IMR-90 (cell line): Measurements from ENCODE around the gene ZBTB40. TPM values are rescaled to one million over a fixed set of nuclear protein-coding genes. Genes with fewer than 3 reads are reported as not detected.

Experiments
- ATAC-seq: fragments of 200-7000 bp; cut with Tn5 transposase; 2 replicates; pipeline ENCODE4 v1.9.1; 2020; ENCODE audit warnings: low read depth, mild to moderate bottlenecking, moderate library complexity
- BruUV-seq: library from RNA; stranded (reverse); fragments of 400-500 nt; replicated peaks from 2 replicates; lab custom pipeline; 2021; lab: Mats Ljungman, UMichigan
- CTCF ChIA-PET: fragments of 300-600 bp; formaldehyde crosslinking; extraction: SDS; loops from one replicate; lab custom pipeline; 2021; ENCODE audit warnings: antibody characterized with exemption; lab: Yijun Ruan, JAX
- POLR2A ChIA-PET: fragments of 300-600 bp; sonication (Branson Sonifier 250); formaldehyde crosslinking; loops from one replicate; lab custom pipeline; 2022; ENCODE audit warnings: antibody characterized with exemption; ENCODE audit not compliant: unreplicated experiment; lab: Charles Lee
- DNase-seq: peaks from one replicate; pipeline ENCODE4 v3.0.0; 2013
- H2AFZ ChIP-seq: replicated peaks from 2 replicates; pipeline ENCODE3; 2013; ENCODE audit warnings: low read length, mild to moderate bottlenecking; ENCODE audit not compliant: poor library complexity
- H2AK5ac ChIP-seq: 2 replicates; pipeline ENCODE4 v1.6.1; 2013; ENCODE audit warnings: low read depth, low read length, inconsistent platforms
- H2AK9ac ChIP-seq: replicated peaks from 2 replicates; pipeline ENCODE3; 2013; ENCODE audit warnings: mild to moderate bottlenecking, low read depth, low read length, moderate library complexity; ENCODE audit not compliant: poor library complexity
- H2BK120ac ChIP-seq: 2 replicates; pipeline ENCODE4 v1.6.1; 2013; ENCODE audit warnings: low read depth, low read length, inconsistent platforms
- H2BK15ac ChIP-seq: 3 replicates; pipeline ENCODE4 v1.6.1; 2013; ENCODE audit warnings: low read depth, low read length, inconsistent platforms
- H2BK20ac ChIP-seq: 2 replicates; pipeline ENCODE4 v1.6.1; 2013; ENCODE audit warnings: low read depth, mild to moderate bottlenecking, inconsistent platforms, low read length, moderate library complexity
- H2BK5ac ChIP-seq: 2 replicates; pipeline ENCODE4 v1.6.1; 2013; ENCODE audit warnings: mild to moderate bottlenecking, low read depth, low read length, inconsistent platforms; ENCODE audit not compliant: poor library complexity, severe bottlenecking
- H3K14ac ChIP-seq: replicated peaks from 2 replicates; pipeline ENCODE4 v1.6.1; 2013; ENCODE audit warnings: low read depth, low read length, inconsistent platforms
- H3K18ac ChIP-seq: 2 replicates; pipeline ENCODE4 v1.6.1; 2013; ENCODE audit warnings: low read depth, low read length, control low read depth
- H3K23ac ChIP-seq: 2 replicates; pipeline ENCODE4 v1.6.1; 2013; ENCODE audit warnings: low read depth, low read length, inconsistent platforms
- H3K27ac ChIP-seq: 2 replicates; pipeline ENCODE4 v1.5.1; 2013; ENCODE audit warnings: mild to moderate bottlenecking, control low read depth, low read length; ENCODE audit not compliant: insufficient read depth
- H3K27me3 ChIP-seq: 2 replicates; pipeline ENCODE4 v1.6.1; 2013; ENCODE audit warnings: low read length; ENCODE audit not compliant: control insufficient read depth, insufficient read depth
- H3K36me3 ChIP-seq: 2 replicates; pipeline ENCODE4 v1.6.1; 2013; ENCODE audit warnings: low read length, mixed read lengths; ENCODE audit not compliant: control insufficient read depth, insufficient read depth
- H3K4ac ChIP-seq: 2 replicates; pipeline ENCODE4 v1.6.1; 2013; ENCODE audit warnings: low read depth, low read length, inconsistent platforms
- H3K4me1 ChIP-seq: 2 replicates; pipeline ENCODE4 v1.6.1; 2013; ENCODE audit warnings: low read length, mixed read lengths; ENCODE audit not compliant: control insufficient read depth, insufficient read depth
- H3K4me2 ChIP-seq: 2 replicates; pipeline ENCODE4 v1.6.1; 2013; ENCODE audit warnings: low read depth, mild to moderate bottlenecking, control low read depth, low read length, moderate library complexity
- H3K4me3 ChIP-seq: 2 replicates; pipeline ENCODE4 v1.5.1; 2013; ENCODE audit warnings: low read depth, mild to moderate bottlenecking, control low read depth, low read length, moderate library complexity; ENCODE audit not compliant: insufficient read depth
- H3K56ac ChIP-seq: 2 replicates; pipeline ENCODE4 v1.6.1; 2013; ENCODE audit warnings: low read length, inconsistent platforms; ENCODE audit not compliant: insufficient read depth; ENCODE audit errors: extremely low read depth
- H3K79me1 ChIP-seq, 2 experiments: 2 replicates each; pipeline ENCODE4 v1.6.1; 2013; ENCODE audit warnings: low read length in 2 of 2, inconsistent platforms in 1 of 2, low read depth in 1 of 2
- H3K9ac ChIP-seq: 2 replicates; pipeline ENCODE4 v1.6.1; 2013; ENCODE audit warnings: low read depth, low read length, control low read depth
- H3K9me1 ChIP-seq: 2 replicates; pipeline ENCODE4 v1.6.1; 2013; ENCODE audit warnings: low read length, inconsistent platforms; ENCODE audit not compliant: insufficient read depth
- H3K9me3 ChIP-seq: 2 replicates; pipeline ENCODE4 v1.6.1; 2013; ENCODE audit warnings: low read length; ENCODE audit not compliant: control insufficient read depth, insufficient read depth
- H4K20me1 ChIP-seq: 2 replicates; pipeline ENCODE4 v1.6.1; 2013; ENCODE audit warnings: low read length, inconsistent platforms; ENCODE audit not compliant: insufficient read depth
- H4K5ac ChIP-seq: 2 replicates; pipeline ENCODE4 v1.6.1; 2013; ENCODE audit warnings: mild to moderate bottlenecking, low read depth, low read length, control low read depth
- H4K8ac ChIP-seq, 2 experiments: 2 replicates each; pipeline ENCODE4 v1.6.1; 2013; ENCODE audit warnings: low read depth in 2 of 2, low read length in 2 of 2, control low read depth in 1 of 2, inconsistent platforms in 1 of 2
- H4K91ac ChIP-seq: 2 replicates; pipeline ENCODE4 v1.6.1; 2013; ENCODE audit warnings: low read depth, low read length, inconsistent platforms; ENCODE audit not compliant: insufficient read depth
- BHLHE40 ChIP-seq: fragments of 150-350 bp; IDR thresholded peaks from 2 replicates; pipeline ENCODE4 v1.6.1; 2016; ENCODE audit warnings: mild to moderate bottlenecking, low read depth, low read length
- CEBPB ChIP-seq: IDR thresholded peaks from 2 replicates; pipeline ENCODE4 v1.6.1; 2012; ENCODE audit warnings: low read depth, low read length, improper control_type of control experiment
- NFE2L2 ChIP-seq: fragments of 150-350 bp; IDR thresholded peaks from 2 replicates; pipeline ENCODE4 v1.6.1; 2016; ENCODE audit warnings: low read depth, mild to moderate bottlenecking, low read length
- RCOR1 ChIP-seq: IDR thresholded peaks from 2 replicates; pipeline ENCODE4 v1.6.1; 2012; ENCODE audit warnings: mild to moderate bottlenecking, low read length, improper control_type of control experiment; ENCODE audit not compliant: insufficient replicate concordance
- WGBS, 2 experiments: methylation state at CpG; one replicate each; pipeline versions ENCODE4 v1.1.5 to v1.1.7; 2013; ENCODE audit warnings: missing lambda C conversion rate in 2 of 2; ENCODE audit not compliant: insufficient read length in 1 of 2; ENCODE audit errors: extremely low coverage in 2 of 2; 5-methylcytosine and 5-hydroxymethylcytosine counted together
- dilution Hi-C: fragments of 300-500 bp; cut with HindIII; formaldehyde crosslinking; loops from one replicate; pipeline ENCODE4 v1.14.3; 2018; ENCODE audit warnings: low sequenced_read_pairs; ENCODE audit not compliant: unreplicated experiment
- in situ Hi-C: fragments of 300-500 bp; cut with MboI; formaldehyde crosslinking; loops from 3 replicates; pipeline ENCODE4 v1.14.3; 2019; ENCODE audit warnings: low sequenced_read_pairs, inconsistent platforms, mixed read lengths
- intact Hi-C: fragments of 100-400 bp; cut with micrococcal nuclease; formaldehyde crosslinking; loops from 2 replicates; pipeline ENCODE4 v1.10.0; 2022
- polyA plus RNA-seq, 3 experiments: library from polyadenylated mRNA; depleted of rRNA; stranded (reverse); fragments of >200 nt; gene quantifications; 2 replicates each; pipeline ENCODE4 v1.2.3, GENCODE V29; 2012; ENCODE audit warnings: low replicate concordance in 1 of 3
- total RNA-seq: library from RNA; depleted of rRNA; stranded (reverse); fragments of >200 nt; gene quantifications from 2 replicates; pipeline ENCODE4 v1.2.3, GENCODE V29; 2012

ZBTB40 gene
- total and polyA plus RNA-seq, 2 of the 4 experiments (the other 2 are of a cell fraction) = 6.0 to 9.7 TPM

GRCh38 chr1:22550021-22550420 lies 98.4 kb downstream of the ZBTB40 start:
- H2BK5ac ChIP-seq = no peak overlapping the region
- 56% methylated on average over 8 of the region's 11 CpGs; no CpG with 5 or more reads in 1 of the 2 experiments for WGBS, 2 experiments

More at GRCh38 chr1:22550021-22550420, 98.4 kb downstream of the ZBTB40 start:
- no peak overlapping the region for H4K91ac ChIP-seq
- H2BK120ac ChIP-seq = no peak overlapping the region
- H3K27ac ChIP-seq = no peak overlapping the region
- in situ Hi-C loops (no loop called here), dilution Hi-C loops (no loop called here), intact Hi-C loops (no loop called here)
- no peak overlapping the region for H4K8ac ChIP-seq
- H3K56ac ChIP-seq = no peak overlapping the region
- H3K4ac ChIP-seq = no peak overlapping the region
- CTCF ChIA-PET = no interaction called here
- no peak overlapping the region for H3K18ac ChIP-seq
- H3K27me3 ChIP-seq = peaks cover 94% of the 10 kb centered on the region
- no peak overlapping the region for H2AK9ac ChIP-seq
- no peak overlapping the region for H3K14ac ChIP-seq
- no peaks in the 10 kb centered on the region for H3K4me1 ChIP-seq
- no peak overlapping the region for H2BK15ac ChIP-seq
- POLR2A ChIA-PET = no interaction called here
- BruUV-seq = no TSS peak
- H3K4me2 ChIP-seq = no peak overlapping the region
- H4K5ac ChIP-seq = no peak overlapping the region
- no peaks in the 10 kb centered on the region for H3K36me3 ChIP-seq
- no peak overlapping the region for H2AFZ ChIP-seq
- H3K79me1 ChIP-seq = no peaks in the 10 kb centered on the region
- ATAC-seq = no peak
- no peak for DNase-seq
- H2BK20ac ChIP-seq = no peak overlapping the region
- no peak overlapping the region for H3K23ac ChIP-seq
- H3K9ac ChIP-seq = no peak overlapping the region
- H4K20me1 ChIP-seq = no peaks in the 10 kb centered on the region
- no peak for TF ChIP-seq BHLHE40
- TF ChIP-seq RCOR1 = no peak
- TF ChIP-seq NFE2L2 = no peak
- TF ChIP-seq CEBPB = no peak
- no peak overlapping the region for H2AK5ac ChIP-seq
- H3K9me3 ChIP-seq = no peaks in the 10 kb centered on the region
- H3K9me1 ChIP-seq = no peaks in the 10 kb centered on the region
- H3K4me3 ChIP-seq = no peak overlapping the region
